Gastrocnemius medialis (tissue), 4 donors: ENCODE results near the gene POLDIP3. TPM values are rescaled to one million over a fixed set of nuclear protein-coding genes. Genes with fewer than 3 reads are reported as not detected.
"Not testable (repeated sequence)": the region's sequence is repeated elsewhere in the genome, so short reads cannot be mapped to it uniquely, and the experiment has no call there.

Experiments
- ATAC-seq, 2 donors: fragments of 150-250 bp; one replicate each; pipeline ENCODE4 v1.9.1; 2016
- DNase-seq, 2 donors: peaks; one replicate each; pipeline ENCODE4 v3.0.0-alpha.2; 2019
- H3K27ac ChIP-seq, 4 donors: fragments of 200-600 bp; sonication (generic); 1 replicate in 1 of 4; 2 replicates in 3 of 4; pipeline ENCODE4 v1.5.1; 2016 to 2018; ENCODE audit warnings: mild to moderate bottlenecking in 2 of 4, moderate library complexity in 1 of 4
- H3K27me3 ChIP-seq, 3 donors: fragments of 200-600 bp; sonication (generic) in 2 of 3; 1 replicate in 1 of 3; 2 replicates in 2 of 3; pipeline versions ENCODE4 v1.5.1 to v1.6.0; 2016 to 2019; ENCODE audit warnings: mild to moderate bottlenecking in 1 of 3, moderate library complexity in 1 of 3
- H3K36me3 ChIP-seq, 2 donors: fragments of 200-600 bp; sonication (generic) in 1 of 2; one replicate each; pipeline ENCODE4 v1.5.1; 2017 to 2018
- H3K4me1 ChIP-seq, 2 donors: fragments of 200-600 bp; sonication (generic) in 1 of 2; one replicate each; pipeline ENCODE4 v1.5.1; 2016 to 2017; ENCODE audit warnings: mild to moderate bottlenecking in 2 of 2
- H3K4me3 ChIP-seq, 4 donors: fragments of 200-600 bp; sonication (generic) in 3 of 4; 1 replicate in 1 of 4; 2 replicates in 3 of 4; pipeline ENCODE4 v1.5.1; 2016 to 2019; ENCODE audit warnings: mild to moderate bottlenecking in 2 of 4
- H3K9me3 ChIP-seq, 3 donors: fragments of 200-600 bp; sonication (generic) in 2 of 3; 1 replicate in 1 of 3; 2 replicates in 2 of 3; pipeline ENCODE4 v1.5.1; 2016 to 2019
- POLR2A ChIP-seq, 2 donors: fragments of 450-650 bp; IDR thresholded peaks; one replicate each; pipeline ENCODE4 v1.6.1; 2017; ENCODE audit warnings: antibody characterized with exemption in 2 of 2, mild to moderate bottlenecking in 2 of 2, moderate library complexity in 2 of 2
- in situ Hi-C, 4 donors: fragments of 200-750 bp; cut with MboI; loops; one replicate each; pipeline versions ENCODE4 v1.15.0 to v1.8.0; 2017; ENCODE audit warnings: low sequenced_read_pairs in 4 of 4
- intact Hi-C: fragments of 100-400 bp; cut with DNase I; formaldehyde crosslinking; loops from one replicate; pipeline ENCODE4 v1.15.1; 2023; ENCODE audit warnings: low total_unique reads
- total RNA-seq, 4 donors: library from RNA; depleted of rRNA; stranded (reverse); fragments of >200 nt; gene quantifications; one replicate each; pipeline versions ENCODE4 v1.1.0 to v1.2.3, GENCODE V29; 2016
- TF ChIP-seq, protein P1 (sequence below), 5 experiments: fragments of 450-650 bp in 3 of 5; fragments of 200-600 bp in 2 of 5; sonication (generic) in 2 of 5; IDR thresholded peaks in 4 of 5; conservative IDR thresholded peaks in 1 of 5; 1 replicate in 4 of 5; 2 replicates in 1 of 5; pipeline ENCODE4 v1.5.1; 2016 to 2019; ENCODE audit warnings: antibody characterized with exemption in 5 of 5, mild to moderate bottlenecking in 3 of 5, moderate library complexity in 3 of 5

The POLDIP3 gene
- total RNA-seq, 4 donors from 2014 or later = 19.7 to 28.7 (median 23.0) TPM

DNA sequence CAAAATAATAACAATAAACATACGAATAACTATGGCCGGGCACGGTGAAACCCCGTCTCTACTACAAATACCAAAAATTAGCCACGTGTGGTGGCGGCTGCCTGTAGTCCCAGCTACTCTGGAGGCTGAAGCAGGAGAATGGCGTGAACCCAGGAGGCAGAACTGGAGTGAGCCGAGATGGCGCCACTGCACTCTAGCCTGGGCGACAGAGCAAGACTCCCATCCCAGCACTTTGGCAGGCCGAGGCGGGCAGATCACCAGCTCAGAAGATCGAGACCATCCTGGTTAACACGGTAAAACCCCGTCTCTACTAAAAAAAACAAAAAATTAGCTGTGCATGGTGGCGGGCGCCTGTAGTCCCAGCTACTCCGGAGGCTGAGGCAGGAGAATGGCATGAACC lies 78.0 kb downstream of the POLDIP3 start:
- ATAC-seq, H3K9me3 ChIP-seq, H3K4me1 ChIP-seq, DNase-seq, H3K36me3 ChIP-seq, H3K27me3 ChIP-seq, in situ Hi-C loops, H3K4me3 ChIP-seq: not testable (repeated sequence)
- intact Hi-C loops = loop anchor here (10.0 kb wide), 1 partner anchor 78 kb away; the partner anchor contains the start of gene POLDIP3
- peak overlapping the region in 3 of 4 donors; percentile 45 to 68 (median 65) for H3K27ac ChIP-seq

DNA sequence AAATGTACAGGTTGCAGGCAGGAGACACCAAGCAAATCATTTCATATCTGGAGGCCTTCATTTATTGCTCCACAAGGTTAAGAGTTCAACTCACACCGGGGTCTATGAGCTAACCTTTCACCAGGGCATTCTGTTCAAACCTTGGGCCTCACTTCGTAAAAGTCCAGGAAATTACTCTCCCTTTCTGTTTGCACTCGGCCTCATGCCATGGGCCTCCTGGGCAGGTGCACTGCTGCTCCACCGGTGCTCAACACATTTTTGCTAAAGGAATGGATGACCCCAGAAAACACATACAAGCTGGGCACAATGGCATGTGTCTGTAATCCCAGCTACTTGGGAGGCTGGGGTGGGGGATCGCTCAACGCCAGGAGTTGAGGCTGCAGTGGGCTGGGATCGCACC lies 78.5 kb downstream of the POLDIP3 start:
- Histone ChIP-seq H3K27me3 (no peaks in the 10 kb centered on the region), H3K27ac (peak overlapping the region in 2 of 4 donors; percentile 45 to 68), H3K4me3 (no peak overlapping the region), H3K36me3 (no peaks in the 10 kb centered on the region), H3K4me1 (peaks cover 3 to 6% of the 10 kb centered on the region in 2 donors), H3K9me3 (no peaks in the 10 kb centered on the region)
- no peak for ATAC-seq
- no peak for DNase-seq
- intact Hi-C loops = loop anchor here (10.0 kb wide), 1 partner anchor 79 kb away; the partner anchor contains the start of gene POLDIP3
- in situ Hi-C loops = no loop called here
- TF ChIP-seq, protein P1, sequence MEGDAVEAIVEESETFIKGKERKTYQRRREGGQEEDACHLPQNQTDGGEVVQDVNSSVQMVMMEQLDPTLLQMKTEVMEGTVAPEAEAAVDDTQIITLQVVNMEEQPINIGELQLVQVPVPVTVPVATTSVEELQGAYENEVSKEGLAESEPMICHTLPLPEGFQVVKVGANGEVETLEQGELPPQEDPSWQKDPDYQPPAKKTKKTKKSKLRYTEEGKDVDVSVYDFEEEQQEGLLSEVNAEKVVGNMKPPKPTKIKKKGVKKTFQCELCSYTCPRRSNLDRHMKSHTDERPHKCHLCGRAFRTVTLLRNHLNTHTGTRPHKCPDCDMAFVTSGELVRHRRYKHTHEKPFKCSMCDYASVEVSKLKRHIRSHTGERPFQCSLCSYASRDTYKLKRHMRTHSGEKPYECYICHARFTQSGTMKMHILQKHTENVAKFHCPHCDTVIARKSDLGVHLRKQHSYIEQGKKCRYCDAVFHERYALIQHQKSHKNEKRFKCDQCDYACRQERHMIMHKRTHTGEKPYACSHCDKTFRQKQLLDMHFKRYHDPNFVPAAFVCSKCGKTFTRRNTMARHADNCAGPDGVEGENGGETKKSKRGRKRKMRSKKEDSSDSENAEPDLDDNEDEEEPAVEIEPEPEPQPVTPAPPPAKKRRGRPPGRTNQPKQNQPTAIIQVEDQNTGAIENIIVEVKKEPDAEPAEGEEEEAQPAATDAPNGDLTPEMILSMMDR (IDR thresholded peaks at IDR 0.05 in 4 of 5, conservative IDR thresholded peaks at IDR 0.05 in 1 of 5) = no peak
- TF ChIP-seq POLR2A (IDR thresholded peaks at IDR 0.05) = no peak

DNA sequence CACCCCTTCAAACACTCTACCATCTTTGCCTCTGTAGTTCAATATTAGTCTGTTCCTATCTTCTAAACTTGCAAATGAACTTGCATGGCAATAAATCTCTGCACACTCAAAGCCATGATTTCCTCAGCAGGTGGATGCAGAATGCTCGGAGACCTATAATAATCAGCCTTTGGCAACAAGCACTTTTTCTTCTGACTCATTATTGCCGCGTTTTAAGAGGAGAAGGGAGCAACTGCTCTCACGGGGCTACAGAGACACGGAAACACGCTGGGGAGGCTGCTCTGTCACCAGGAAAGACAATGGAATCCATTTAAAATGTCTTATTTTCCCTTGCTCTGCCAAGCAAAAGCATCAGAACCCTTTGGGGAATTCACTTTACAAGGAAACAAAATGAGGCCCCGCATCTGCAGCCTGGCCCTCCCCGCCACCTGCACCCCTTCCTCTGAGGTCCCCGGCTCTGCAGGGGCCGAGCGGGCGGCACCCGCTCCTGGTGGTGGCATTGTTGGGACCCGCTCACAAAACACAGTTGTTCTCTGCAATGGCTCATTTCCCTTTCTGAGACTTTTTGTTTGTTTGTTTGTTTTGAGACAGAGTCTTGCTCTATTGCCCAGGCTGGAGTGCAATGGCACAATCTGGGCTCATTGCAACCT lies 79.5 kb downstream of the POLDIP3 start:
- H3K27ac ChIP-seq, H3K36me3 ChIP-seq, in situ Hi-C loops, H3K4me1 ChIP-seq, H3K27me3 ChIP-seq, H3K9me3 ChIP-seq, ATAC-seq, H3K4me3 ChIP-seq, DNase-seq: not testable (repeated sequence)
- intact Hi-C loops = loop anchor here (10.0 kb wide), 1 partner anchor 80 kb away; the partner anchor contains the start of gene POLDIP3

Other genes starting within 250 kb of the POLDIP3 start
- gene NFAM1, start 182.5 kb downstream of the POLDIP3 start, total RNA-seq = under 1 TPM in 3 of 4 donors, not detected in 1; 0.20 to 0.59 (median 0.58) TPM
- gene RRP7A, start 95.1 kb downstream of the POLDIP3 start, total RNA-seq = 10 to 100 TPM; 11.9 to 27.3 (median 15.8) TPM
- gene SERHL2, start 60.9 kb downstream of the POLDIP3 start, total RNA-seq = 10 to 100 TPM in 1 of 4 donors, 1 to 10 TPM in 1, under 1 TPM in 1, not detected in 1; 0.84 to 13.4 (median 1.7) TPM
- not detected for gene ATP5MGL, start 25.7 kb upstream of the POLDIP3 start, total RNA-seq
- 100 to 1,000 TPM in 2 of 4 donors, 10 to 100 TPM in 2; 44.3 to 163 (median 105) TPM for gene CYB5R3, start 34.5 kb upstream of the POLDIP3 start, total RNA-seq
- 10 to 100 TPM in 2 of 4 donors, 1 to 10 TPM in 2; 5.8 to 13.3 (median 8.6) TPM for gene A4GALT, start 106.0 kb upstream of the POLDIP3 start, total RNA-seq
- 10 to 100 TPM; 28.2 to 43.8 (median 36.0) TPM for gene ARFGAP3, start 242.4 kb upstream of the POLDIP3 start, total RNA-seq